Measurements from ENCODE around the gene DIAPH3. TPM values are rescaled to one million over a fixed set of nuclear protein-coding genes. Genes with fewer than 3 reads are reported as not detected.

DIAPH3 gene
- total RNA-seq, 1 donor from 2014 or later = 11.4 TPM

DNA sequence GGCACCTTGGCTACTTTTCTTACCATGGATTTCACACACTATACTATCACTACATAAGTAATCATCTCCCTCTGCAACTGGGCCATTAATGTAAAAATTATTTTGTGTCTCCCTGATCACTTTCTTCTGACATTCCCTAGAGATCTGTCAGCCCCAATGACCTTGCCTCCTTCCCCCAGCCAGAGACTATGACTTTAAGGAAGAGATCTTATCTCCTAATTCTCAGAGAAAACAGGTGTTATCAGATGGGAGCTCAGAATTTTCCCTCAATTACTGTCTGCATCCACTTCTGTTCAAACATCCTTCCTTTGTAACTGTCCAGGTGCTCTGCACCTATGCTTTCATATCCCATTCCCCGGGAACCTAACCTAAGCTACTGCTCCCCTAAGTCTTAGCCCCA is 397.5 kb downstream of the DIAPH3 start:
- H3K27me3 Mint-ChIP-seq = no peaks in the 10 kb centered on the region

DNA sequence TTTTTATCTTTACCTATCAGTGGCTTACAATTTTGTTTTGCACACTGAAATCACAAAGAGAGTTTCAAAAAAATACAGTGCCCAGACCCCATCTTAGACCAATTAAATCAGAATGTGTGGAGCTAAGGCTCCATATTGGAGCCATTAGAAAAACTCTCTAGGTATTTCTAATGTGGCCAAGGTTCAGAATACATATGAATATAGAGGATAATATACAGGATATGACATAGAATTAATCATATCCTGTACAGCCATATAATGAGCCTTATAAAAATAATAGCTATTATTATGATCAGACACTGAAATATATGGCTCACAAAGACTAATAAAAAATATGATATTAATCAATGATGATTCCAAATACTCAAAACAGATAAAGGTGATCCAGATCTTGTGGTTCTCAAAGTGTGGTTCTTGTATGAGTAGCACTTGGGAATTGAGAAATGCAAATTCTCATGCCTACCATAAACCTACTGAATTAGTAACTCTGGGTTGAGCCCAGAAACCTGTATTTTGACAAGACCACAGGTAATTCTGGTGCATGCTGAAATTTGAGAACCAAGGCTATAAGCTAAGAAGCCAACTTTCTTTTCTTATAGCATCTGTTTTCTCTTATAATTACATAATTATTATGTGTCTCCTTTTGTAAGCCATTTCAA is 408.0 kb downstream of the DIAPH3 start:
- no peaks in the 10 kb centered on the region for H3K36me3 Mint-ChIP-seq (ENCODE audit: insufficient read depth)
- peaks cover 17% of the 10 kb centered on the region for H3K4me1 Mint-ChIP-seq (ENCODE audit: low read depth)
- H3K4me3 Mint-ChIP-seq (ENCODE audit: low read depth) = no peak overlapping the region
- H3K27ac Mint-ChIP-seq = no peak overlapping the region
- TF ChIP-seq, protein P1, sequence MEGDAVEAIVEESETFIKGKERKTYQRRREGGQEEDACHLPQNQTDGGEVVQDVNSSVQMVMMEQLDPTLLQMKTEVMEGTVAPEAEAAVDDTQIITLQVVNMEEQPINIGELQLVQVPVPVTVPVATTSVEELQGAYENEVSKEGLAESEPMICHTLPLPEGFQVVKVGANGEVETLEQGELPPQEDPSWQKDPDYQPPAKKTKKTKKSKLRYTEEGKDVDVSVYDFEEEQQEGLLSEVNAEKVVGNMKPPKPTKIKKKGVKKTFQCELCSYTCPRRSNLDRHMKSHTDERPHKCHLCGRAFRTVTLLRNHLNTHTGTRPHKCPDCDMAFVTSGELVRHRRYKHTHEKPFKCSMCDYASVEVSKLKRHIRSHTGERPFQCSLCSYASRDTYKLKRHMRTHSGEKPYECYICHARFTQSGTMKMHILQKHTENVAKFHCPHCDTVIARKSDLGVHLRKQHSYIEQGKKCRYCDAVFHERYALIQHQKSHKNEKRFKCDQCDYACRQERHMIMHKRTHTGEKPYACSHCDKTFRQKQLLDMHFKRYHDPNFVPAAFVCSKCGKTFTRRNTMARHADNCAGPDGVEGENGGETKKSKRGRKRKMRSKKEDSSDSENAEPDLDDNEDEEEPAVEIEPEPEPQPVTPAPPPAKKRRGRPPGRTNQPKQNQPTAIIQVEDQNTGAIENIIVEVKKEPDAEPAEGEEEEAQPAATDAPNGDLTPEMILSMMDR (IDR thresholded peaks at IDR 0.05; ENCODE audit: unreplicated experiment) = no peak
- H3K27me3 Mint-ChIP-seq = no peaks in the 10 kb centered on the region
- no peaks in the 10 kb centered on the region for H3K9me3 Mint-ChIP-seq (ENCODE audit: low read depth)
- DNase-seq (ENCODE audit: low spot score, unreplicated experiment) = no peak

More for the DNA sequence above, 397.5 kb downstream of the DIAPH3 start:
- H3K36me3 Mint-ChIP-seq (ENCODE audit: insufficient read depth) = peaks cover 1% of the 10 kb centered on the region
- H3K4me1 Mint-ChIP-seq (ENCODE audit: low read depth) = peaks cover 12% of the 10 kb centered on the region
- DNase-seq (ENCODE audit: low spot score, unreplicated experiment) = no peak
- H3K27ac Mint-ChIP-seq = peak overlapping the region; percentile 40
- TF ChIP-seq, protein P1 (IDR thresholded peaks at IDR 0.05; ENCODE audit: unreplicated experiment) = no peak
- H3K4me3 Mint-ChIP-seq (ENCODE audit: low read depth) = no peak overlapping the region
- H3K9me3 Mint-ChIP-seq (ENCODE audit: low read depth) = no peaks in the 10 kb centered on the region

DNA sequence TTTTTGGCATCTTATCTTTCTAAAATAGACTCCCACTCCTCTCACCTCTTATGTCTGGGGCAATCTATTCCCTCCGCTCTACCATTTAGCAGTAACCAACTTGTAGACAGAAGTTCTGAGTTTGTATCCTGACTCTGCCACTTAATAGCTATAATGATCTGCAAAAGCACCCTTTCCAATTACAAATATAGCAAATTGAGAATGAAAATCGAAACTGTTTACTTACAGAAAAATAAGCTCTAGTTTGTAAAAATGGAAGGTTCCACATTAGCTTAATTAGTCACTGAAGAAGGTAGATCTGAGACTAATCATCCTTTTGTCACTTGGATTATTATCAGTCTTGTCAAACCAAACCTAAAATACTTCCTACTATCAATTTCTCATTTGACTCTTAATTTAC is 409.3 kb downstream of the DIAPH3 start:
- Mint-ChIP-seq H3K27me3 (no peaks in the 10 kb centered on the region), H3K27ac (no peak overlapping the region), H3K36me3 (ENCODE audit: insufficient read depth) (no peaks in the 10 kb centered on the region), H3K4me1 (ENCODE audit: low read depth) (peaks cover 27% of the 10 kb centered on the region), H3K4me3 (ENCODE audit: low read depth) (no peak overlapping the region), H3K9me3 (ENCODE audit: low read depth) (no peaks in the 10 kb centered on the region)
- no peak for DNase-seq (ENCODE audit: low spot score, unreplicated experiment)
- TF ChIP-seq, protein P1 (IDR thresholded peaks at IDR 0.05; ENCODE audit: unreplicated experiment) = no peak

DNA sequence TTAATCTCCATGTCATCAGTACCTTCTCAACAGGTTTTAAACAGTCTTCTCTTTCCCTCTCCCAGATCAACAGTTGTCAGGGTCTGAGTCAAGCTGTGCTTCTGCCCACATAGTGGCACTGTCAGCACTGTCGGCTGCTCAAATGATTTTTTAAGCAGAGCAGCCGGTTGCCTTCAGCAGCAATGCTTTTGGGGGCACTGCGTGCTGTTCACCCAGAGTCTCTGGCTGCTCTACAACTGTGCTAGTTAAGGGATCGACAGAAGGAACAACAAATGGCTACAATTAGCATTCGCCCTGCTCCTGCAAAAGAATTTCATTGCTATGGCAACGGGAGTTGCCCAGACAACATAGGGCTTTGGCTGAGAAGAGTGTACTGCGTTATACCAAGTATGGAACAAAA is 412.9 kb downstream of the DIAPH3 start:
- Mint-ChIP-seq H3K36me3 (ENCODE audit: insufficient read depth) (no peaks in the 10 kb centered on the region), H3K27ac (peak overlapping the region; percentile 93), H3K27me3 (no peaks in the 10 kb centered on the region), H3K9me3 (ENCODE audit: low read depth) (no peaks in the 10 kb centered on the region), H3K4me3 (ENCODE audit: low read depth) (peak overlapping the region; percentile 56), H3K4me1 (ENCODE audit: low read depth) (peaks cover 32% of the 10 kb centered on the region)
- peak; percentile 27 for DNase-seq (ENCODE audit: low spot score, unreplicated experiment)
- TF ChIP-seq, protein P1 (IDR thresholded peaks at IDR 0.05; ENCODE audit: unreplicated experiment) = no peak

DNA sequence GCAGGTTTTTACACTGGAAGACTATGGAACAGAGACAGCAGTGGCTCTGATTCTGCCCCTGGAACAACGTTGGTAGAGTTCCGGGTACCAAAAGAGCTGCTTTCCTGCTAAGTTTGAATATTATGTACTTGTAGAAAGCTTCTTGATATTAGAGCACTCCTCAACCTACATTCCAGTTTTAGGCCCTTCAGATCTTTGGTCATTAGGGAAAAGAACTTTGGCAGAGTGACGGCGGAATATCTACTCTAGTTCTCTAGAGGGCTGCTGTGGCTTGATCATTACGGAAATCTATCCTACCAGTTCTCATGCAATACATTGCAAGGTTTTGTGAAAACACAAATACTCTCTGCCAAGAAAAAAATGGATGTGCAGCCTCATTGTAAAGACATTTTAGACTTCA is 415.7 kb downstream of the DIAPH3 start:
- H3K9me3 Mint-ChIP-seq (ENCODE audit: low read depth) = no peaks in the 10 kb centered on the region
- TF ChIP-seq, protein P1 (IDR thresholded peaks at IDR 0.05; ENCODE audit: unreplicated experiment) = no peak
- H3K27me3 Mint-ChIP-seq = no peaks in the 10 kb centered on the region
- H3K4me1 Mint-ChIP-seq (ENCODE audit: low read depth) = peaks cover 35% of the 10 kb centered on the region
- H3K36me3 Mint-ChIP-seq (ENCODE audit: insufficient read depth) = no peaks in the 10 kb centered on the region
- DNase-seq (ENCODE audit: low spot score, unreplicated experiment) = no peak
- no peak overlapping the region for H3K4me3 Mint-ChIP-seq (ENCODE audit: low read depth)
- no peak overlapping the region for H3K27ac Mint-ChIP-seq

All from progenitor cell of endocrine pancreas (in vitro differentiated cells).